ENCODE measurements around the gene CDRT4.

DNA sequence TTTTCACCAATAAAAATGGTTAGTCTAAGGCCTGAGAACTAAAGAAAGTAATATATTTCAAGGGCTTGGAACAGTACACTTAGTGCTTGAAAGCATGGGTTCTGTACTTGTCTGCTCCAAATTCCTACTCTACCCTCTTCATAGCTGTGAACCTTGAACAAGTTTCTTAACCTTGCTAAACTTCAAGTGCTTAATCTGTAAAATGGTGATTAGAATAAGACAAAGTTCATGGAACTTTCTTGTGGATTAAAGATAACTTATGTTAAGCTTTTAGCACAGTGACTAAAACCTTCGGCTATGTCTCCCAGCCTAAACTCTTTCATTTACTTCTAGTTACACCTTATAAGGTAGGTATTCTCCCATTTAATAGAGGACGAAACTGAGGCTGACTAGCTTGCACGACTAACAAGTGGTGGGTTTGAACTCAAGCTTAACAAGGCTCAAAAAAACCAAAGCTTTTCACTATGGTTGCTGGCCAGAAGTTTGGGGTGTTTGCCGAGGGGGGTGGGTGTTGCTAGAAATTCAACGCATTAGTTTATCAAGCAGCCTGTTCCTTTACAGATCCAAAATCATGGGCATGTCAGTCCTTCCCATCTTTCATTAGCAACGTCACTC, 28.8 kb downstream of the CDRT4 start:
- TF ChIP-seq, protein P1, sequence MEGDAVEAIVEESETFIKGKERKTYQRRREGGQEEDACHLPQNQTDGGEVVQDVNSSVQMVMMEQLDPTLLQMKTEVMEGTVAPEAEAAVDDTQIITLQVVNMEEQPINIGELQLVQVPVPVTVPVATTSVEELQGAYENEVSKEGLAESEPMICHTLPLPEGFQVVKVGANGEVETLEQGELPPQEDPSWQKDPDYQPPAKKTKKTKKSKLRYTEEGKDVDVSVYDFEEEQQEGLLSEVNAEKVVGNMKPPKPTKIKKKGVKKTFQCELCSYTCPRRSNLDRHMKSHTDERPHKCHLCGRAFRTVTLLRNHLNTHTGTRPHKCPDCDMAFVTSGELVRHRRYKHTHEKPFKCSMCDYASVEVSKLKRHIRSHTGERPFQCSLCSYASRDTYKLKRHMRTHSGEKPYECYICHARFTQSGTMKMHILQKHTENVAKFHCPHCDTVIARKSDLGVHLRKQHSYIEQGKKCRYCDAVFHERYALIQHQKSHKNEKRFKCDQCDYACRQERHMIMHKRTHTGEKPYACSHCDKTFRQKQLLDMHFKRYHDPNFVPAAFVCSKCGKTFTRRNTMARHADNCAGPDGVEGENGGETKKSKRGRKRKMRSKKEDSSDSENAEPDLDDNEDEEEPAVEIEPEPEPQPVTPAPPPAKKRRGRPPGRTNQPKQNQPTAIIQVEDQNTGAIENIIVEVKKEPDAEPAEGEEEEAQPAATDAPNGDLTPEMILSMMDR (IDR thresholded peaks at IDR 0.05) = no peak
- no peak for TF ChIP-seq POLR2A (IDR thresholded peaks at IDR 0.05)

All from thyroid gland (tissue), 4 donors.